ENCODE measurements around the gene GSTT2B.
"Not testable (repeated sequence)": the region's sequence is repeated elsewhere in the genome, so short reads cannot be mapped to it uniquely, and the experiment has no call there.

Gene GSTT2B

GRCh38 chr22:23939017-23939357 is 22.0 kb downstream of the GSTT2B start:
- DNase-seq: no peak

- DNase-seq: no peak
Observed at GRCh38 chr22:23938328-23939016, 22.5 kb downstream of the GSTT2B start.

DNA sequence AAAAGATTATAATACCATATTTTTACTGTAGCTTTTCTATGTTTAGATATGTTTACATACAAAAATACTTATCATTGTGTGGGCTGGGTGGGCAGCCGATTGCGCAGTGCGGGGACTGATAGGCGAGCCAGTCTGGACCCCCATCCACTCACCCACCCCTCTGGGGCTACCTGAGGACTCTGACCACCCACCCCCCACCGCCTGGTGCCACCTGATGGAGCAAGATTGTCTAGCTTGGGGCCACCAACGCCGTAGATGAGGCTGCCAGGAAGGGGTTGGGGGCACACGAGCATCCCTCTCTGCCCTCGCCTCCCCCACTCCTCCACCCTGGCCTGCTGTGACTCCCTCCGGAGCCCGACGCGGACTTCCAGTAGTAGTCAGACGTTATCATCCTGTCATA is 34.4 kb downstream of the GSTT2B start:
- DNase-seq: no peak

DNA sequence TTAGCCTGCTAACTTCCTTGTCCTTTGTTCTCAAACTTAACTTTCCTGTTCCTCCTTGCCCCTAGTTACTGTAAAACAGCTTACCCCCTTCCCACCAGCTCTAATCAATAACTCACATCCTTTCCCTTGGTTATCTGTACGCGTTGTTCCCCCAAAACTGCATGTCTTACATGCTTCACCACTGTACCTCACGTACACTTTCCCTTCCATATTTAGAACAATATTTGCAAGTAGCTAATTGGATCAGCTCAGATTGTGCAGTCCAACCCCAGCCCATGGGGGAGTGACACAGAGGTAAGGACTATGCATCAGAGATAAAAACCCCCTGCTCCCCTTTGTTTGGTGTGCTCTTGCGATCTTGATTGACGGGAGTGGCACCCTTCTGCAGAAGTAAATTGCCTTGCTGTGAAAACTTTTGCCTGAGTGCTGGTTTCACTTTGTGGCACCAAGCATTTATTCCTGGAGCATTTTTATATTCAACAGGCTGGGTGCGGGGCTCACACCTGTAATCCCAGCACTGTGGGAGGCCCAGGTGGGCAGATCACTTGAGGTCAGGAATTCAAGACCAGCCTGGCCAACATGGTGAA is 35.9 kb downstream of the GSTT2B start:
- DNase-seq: no peak

DNA sequence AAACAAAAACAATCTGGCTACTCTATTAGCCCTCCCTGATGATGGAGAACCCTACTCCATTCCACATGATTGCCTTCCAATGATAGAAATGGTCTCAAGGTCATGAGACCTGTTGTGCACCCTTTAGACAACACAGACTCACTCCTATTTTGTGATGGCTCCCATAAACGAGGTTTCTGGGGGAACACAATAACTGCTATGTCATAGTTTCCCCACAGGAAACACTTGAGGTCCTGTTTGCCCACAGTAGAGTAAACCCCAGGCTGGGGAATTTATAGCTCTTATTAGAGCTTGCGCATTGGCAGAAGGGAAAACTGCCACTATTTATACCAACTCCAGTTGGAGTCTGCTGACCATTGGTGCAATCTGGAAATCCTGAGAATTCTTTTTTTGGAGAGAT is 38.1 kb downstream of the GSTT2B start:
- DNase-seq: no peak

DNA sequence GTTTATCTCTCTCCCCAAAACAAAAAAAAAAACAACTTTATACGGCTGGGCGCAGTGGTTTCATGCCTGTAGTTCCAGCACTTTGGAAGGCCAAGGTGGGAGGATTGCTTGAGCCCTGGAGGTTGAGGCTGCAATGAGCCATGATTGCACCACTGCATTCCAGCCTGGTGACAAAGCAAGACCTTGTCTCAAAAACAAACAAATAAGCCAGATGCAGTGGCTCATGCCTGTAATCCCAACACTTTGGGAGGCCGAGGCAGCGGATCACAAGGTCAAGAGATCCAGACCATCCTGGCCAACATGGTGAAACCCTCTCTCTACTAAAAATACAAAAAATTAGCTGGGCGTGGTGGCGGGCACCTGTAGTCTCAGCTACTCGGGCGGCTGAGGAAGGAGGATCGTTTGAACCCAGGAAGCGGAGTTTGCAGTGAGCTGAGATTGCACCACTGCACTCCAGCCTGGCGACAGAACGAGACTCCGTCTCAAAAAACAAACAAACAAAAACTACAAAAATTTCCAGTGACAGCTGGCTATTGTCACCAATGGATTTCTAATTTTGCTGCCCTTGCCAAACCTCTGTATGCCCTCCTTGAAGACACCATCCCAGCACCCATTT is 39.3 kb downstream of the GSTT2B start:
- DNase-seq: not testable (repeated sequence)

GRCh38 chr22:23920267-23920611 is 40.8 kb downstream of the GSTT2B start:
- not testable (repeated sequence) for DNase-seq

DNA sequence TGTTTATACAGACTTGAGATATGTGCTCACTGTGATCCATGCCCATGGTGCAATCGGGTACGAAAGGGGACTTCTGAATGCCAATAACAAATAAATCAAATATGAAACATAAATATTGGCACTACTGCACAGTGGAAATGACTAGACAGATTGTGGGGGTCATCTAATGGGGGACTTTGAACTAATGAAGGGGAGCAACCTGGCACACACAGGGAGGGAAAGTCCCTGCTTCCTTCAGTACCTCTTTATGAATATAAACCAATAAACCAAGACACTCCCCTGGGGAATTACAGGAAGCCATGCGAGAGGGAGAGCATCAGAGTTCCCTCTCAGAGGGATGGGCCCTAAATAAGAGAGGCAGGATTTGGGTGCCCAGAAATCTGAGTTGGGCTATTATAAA is 45.7 kb downstream of the GSTT2B start:
- no peak for DNase-seq

DNA sequence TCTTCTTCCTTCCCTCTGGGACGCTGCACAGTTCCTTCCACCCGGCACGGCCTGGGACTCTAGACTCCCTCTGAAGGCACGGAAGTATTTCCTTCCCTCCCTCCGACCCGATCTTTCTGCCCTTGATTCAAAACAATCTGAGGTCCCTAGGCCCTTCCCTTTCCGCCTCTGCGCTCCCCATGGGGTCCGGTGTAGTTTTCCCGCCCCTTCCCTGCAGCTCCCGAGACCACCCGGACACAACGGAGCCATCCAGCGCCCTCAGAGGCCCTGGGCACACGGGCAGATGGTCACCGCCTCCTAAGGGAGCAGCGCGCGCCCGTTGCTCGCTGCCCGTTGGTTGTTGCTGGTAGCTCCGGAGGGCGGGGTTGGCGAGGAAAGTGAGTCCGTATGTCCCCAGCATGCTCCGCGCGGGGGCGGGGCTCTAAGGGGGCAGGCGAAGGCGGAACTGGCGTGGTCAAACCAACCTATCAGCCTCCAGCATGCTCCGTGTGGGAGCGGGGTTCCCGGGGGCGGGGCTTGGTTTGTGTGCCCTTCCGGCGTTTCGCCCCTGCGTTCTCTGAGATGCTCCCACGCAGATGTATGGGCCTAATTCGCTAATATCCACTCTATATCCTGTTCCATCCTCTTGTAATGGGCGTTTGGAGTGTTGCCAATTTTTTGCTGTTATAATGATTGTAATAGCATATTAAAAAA is 47.2 kb downstream of the GSTT2B start:
- peak; percentile 99 for DNase-seq

- DNase-seq: no peak
Observed at GRCh38 chr22:23913306-23913660, 47.7 kb downstream of the GSTT2B start.

DNA sequence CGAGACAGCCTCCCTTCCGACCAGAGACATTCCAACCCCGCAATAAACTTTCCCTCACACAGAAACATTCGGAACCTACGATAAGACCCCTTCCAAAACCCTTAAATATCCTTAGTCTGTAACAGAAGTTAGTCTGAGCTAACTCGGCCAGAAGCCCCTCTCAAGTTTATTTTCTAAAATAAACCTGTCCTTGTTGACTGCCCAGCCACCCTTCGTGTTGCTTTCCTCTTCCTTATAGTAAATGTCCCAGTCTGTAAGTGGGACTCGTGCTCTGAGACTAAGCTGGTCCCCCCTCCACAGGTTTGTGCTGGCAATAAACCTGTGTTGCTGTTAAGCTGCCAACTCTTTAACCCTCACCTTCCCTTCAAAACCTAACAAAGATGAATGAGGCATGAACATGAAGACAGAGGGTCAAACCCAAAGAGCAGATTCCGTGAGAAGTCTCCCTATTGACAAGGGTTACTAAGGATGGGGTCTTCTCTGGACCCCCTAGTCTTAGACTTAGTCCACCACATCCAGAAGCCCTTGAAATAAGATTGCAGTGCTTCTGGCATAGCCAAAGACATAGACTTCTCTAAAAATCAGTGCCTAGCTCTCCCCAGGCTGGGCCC is 48.6 kb downstream of the GSTT2B start:
- DNase-seq: no peak

GRCh38 chr22:23911318-23911980 is 49.5 kb downstream of the GSTT2B start:
- DNase-seq: no peak

DNA sequence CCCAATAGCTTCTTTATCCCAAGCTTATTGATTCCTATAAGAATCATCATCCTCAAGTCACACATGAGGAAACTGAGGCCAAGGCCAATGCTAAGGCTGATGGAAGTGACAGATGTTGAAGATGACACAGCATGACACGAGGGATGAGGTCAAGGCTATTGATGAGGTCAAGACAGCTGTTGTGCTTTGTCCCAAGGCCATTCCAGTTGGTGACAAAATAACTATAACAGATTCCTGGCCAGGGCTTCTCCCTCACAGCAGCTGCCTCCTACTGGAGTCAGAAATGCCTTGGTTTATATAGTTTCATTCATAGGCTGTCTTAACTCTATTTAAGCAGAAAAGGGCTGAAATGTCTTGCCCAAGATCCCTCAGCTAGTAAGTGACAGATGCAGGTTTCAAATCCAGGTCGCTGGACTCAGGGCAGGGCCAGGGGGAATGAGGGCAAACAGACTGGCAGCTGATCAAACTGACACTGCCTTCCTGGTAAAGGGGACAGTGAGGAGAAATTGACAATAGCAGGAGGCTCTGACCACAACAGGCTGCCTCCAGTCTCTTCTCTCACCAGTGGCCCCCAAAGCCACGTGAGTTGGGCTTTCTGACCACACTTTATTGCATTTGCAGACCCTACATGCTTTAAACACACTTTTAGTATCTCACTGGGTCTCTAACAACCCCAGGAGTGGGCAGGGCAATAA is 50.4 kb downstream of the GSTT2B start:
- DNase-seq: no peak

DNA sequence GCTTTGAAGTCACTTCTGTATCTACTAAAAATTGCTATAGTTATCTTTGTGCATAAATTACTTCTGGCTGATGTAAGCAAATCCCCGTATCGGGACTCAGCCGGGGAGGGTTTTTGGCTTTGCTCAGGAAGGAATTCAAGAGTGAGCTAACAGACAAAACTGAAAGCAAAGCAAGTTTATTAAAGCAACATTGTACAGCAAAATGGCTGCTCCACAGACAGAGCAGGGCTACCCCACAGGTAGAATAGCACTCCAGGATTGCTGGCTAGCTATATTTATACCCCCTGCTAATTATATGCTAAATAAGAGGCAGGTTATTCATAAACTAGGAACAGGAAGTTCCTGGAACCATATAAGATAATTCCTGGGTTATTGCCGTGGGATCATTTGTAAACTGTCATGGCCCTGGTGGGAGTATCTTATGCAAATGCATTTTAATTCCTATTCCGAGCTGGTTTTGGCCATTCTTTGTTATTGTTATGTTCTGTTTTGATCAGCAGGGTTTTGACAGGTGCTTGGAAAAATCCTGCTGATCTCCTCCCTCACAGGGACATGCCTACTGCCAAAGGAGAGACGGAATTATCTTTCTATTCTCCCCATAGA is 51.6 kb downstream of the GSTT2B start:
- DNase-seq: no peak

DNA sequence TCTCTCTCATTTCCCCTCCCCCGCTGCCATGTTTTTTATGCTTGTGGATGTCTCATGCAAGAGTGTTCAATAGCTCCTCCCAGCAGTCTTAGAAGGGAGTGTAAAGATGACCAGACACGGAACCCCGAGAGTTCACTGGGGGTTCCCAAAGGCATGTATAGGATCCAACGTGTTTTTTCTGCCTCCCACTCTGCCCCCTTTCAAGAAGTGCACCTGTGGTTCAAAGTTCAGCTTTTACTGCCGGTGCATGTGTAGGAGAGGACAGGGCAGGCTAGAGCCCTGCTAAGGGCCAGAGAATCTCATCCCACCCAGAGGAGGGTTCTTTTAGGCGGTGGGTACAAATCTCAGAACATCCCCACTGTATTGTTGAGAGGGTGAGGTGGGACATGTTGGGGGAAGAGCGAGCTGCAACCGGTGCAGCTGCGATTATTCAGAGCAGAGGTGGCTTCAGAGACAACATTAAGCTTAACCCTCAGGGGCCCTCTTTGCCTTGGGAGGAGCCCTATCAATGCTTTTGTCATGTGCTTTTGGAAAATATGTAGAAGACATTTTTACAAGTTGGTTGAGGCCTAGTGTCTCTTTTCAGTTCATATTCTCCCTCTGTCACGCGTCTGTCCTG is 52.3 kb downstream of the GSTT2B start:
- DNase-seq: no peak

GRCh38 chr22:23907423-23907822 is 53.6 kb downstream of the GSTT2B start:
- DNase-seq: not testable (repeated sequence)

All from CD4-positive, alpha-beta T cell treated with Interleukin-4 for 1 hour (primary cell).